GM21576 (cell line): Measurements from ENCODE around the gene GRIA3.
A peak's percentile ranks its signal among the peaks of the same experiment; 100 is the strongest.

Source experiments
- ATAC-seq: cut with Tn5 transposase; IDR thresholded peaks from one replicate; pipeline ENCODE4 v1.9.1; 2021; ENCODE audit warnings: mild to moderate bottlenecking, moderate library complexity; ENCODE audit not compliant: unreplicated experiment

Gene GRIA3

GRCh38 chrX:123184219-123184865 lies at the start of gene GRIA3:
Gene GRIA3 (plus strand): TSS chrX:123184278. CDS start chrX:123184536, 258 bp downstream.
- no peak for ATAC-seq

DNA sequence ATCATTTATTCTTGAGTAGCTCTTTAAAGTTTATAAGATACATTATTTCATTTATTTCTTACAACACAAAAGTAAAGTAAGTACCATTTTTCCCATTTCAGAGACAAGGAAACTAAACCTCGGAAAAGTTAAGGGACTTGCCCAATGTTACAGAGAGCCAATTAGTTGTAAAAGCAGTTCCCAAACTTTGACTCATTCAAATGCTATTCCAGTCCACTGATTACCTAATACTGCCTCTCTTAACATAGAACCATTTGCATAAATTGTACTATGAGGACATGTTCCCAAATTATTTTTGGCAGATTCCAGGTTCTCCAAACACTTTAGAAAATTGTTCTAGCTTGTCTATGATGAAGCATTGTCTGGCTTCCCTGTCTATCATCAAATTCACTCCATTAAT lies 45.6 kb upstream of the GRIA3 start:
- ATAC-seq: no peak

GRCh38 chrX:123140454-123140853 lies 43.6 kb upstream of the GRIA3 start:
- no peak for ATAC-seq

DNA sequence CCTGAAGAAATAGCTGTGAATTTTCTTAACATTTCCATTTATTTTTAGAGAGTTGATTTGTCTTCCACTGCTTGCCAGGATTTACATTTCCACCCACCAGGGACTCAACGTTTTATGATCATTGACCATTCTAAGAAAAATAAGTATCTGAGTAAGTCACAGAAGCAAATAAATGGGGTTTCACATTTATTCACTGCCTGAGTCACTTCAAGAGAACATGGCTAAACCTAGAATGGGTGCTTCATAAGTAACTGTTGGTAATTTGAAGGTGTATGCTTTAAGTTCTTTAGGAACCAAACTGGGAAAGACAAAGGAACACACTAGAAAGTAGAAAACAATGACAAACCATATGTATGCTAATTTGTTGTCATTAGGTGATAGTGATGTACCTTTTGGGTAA lies 43.2 kb upstream of the GRIA3 start:
- ATAC-seq: no peak

DNA sequence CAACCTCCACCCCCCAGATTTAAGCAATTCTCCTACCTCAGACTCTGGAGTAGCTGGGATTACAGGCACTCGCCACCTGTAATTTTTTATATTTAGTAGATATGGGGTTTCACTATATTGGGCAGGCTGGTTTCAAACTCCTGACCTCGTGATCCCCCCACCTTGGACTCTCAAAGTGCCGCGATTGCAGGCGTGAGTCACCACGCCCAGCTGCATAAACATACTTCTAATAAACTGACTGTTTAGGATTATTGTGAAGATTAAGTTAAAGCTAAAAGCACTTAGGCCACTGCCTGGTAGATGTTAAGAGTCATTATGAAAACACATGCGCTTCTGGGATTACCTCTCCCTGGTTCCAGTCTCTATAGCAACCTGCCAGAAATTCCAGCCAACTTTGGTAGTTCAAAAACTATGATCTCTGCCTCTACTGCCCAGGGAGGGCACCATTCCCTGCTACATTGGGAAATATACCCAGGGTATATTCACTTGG lies 30.2 kb upstream of the GRIA3 start:
- ATAC-seq: no peak

- ATAC-seq: no peak
Observed at GRCh38 chrX:123155327-123155726, 28.8 kb upstream of the GRIA3 start.

- ATAC-seq: no peak
Observed at GRCh38 chrX:123157586-123157985, 26.5 kb upstream of the GRIA3 start.

DNA sequence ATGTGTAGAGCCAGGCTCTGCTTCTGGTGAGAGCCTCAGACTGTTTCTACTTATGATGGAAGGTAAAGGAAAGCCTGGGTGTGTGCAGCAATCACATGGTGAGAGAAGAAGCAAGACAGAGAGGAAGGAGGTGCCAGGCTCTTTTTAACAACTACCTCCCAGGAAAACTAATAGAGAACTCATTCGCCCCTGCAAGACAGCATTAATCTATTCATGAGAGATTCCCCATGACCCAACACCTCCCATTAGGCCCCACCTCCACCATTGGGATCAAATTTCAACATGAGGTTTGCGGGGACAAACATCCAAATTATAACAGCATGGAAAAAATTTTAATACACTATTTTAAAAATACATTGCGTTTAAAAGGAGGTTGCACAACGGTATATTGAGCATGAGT lies 24.7 kb upstream of the GRIA3 start:
- no peak for ATAC-seq

DNA sequence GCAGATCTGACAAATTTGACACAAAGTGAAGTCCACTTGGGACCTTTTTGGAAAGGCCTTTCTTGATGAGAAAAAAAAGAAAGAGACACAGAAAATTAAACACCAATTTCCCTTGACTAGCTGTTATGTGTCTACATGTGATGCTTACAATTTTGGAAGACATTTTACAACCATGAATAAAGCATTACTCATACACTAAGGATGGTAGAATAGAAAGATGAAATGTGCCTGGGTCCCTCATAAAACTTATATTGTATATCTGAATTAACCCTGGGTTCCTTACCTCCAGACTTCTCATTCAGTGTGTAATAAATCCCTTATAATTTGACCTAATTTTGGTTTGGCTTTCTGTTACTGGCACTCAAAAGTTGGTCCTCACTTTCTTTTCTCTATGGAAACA lies 16.5 kb upstream of the GRIA3 start:
- no peak for ATAC-seq

- no peak for ATAC-seq
Observed at GRCh38 chrX:123169247-123169901, 14.7 kb upstream of the GRIA3 start.

DNA sequence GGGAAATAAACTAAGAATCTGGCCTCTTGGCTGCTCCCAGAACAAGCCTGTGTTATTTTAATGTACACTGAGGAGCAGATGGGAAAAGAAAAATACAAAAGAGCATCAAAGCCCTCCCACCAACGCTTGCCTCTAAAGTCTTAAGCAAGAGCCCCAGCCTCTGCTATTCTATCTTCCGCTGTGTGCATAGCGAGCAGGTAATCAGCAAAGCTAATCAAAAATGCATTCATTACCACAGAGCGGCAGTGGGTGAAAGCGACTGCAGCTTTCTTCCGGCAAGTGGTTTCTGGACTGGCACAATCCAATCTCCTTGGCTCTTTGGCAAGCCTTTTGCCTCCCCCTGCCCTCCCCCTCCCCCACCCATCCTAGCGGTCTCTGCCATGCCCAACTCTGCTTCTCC lies 13.5 kb upstream of the GRIA3 start:
- ATAC-seq: no peak

GRCh38 chrX:123171781-123172180 lies 12.3 kb upstream of the GRIA3 start:
- no peak for ATAC-seq

GRCh38 chrX:123172869-123173268 lies 11.2 kb upstream of the GRIA3 start:
- no peak for ATAC-seq

DNA sequence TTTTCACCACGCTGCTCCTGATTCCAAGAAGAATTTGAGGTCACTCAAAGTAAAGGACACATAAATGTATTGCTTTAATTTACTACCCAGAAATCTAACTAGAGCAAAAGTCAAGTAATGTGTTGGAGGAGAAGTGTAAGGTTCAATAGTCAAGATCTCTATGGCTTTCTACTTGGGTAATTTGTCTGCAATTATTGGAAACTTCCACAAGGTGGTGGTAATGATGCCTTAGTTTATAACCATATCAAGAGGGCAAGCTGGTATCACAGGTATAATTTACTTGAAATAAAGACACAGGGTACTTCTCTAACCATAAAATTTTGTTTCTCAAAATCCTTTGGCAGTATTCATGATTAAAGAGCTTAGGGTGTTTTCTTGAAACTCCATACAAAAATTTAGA lies 10.2 kb upstream of the GRIA3 start:
- peak; percentile 50 for ATAC-seq

- ATAC-seq: no peak
Observed at GRCh38 chrX:123175366-123176122, 8.5 kb upstream of the GRIA3 start.

- no peak for ATAC-seq
Observed at GRCh38 chrX:123181233-123181914, 2.7 kb upstream of the GRIA3 start.

GRCh38 chrX:123184866-123185276 lies 793 bp downstream of the GRIA3 start:
- ATAC-seq: no peak

GRCh38 chrX:123185721-123186120 lies 1.6 kb downstream of the GRIA3 start:
- ATAC-seq: no peak

DNA sequence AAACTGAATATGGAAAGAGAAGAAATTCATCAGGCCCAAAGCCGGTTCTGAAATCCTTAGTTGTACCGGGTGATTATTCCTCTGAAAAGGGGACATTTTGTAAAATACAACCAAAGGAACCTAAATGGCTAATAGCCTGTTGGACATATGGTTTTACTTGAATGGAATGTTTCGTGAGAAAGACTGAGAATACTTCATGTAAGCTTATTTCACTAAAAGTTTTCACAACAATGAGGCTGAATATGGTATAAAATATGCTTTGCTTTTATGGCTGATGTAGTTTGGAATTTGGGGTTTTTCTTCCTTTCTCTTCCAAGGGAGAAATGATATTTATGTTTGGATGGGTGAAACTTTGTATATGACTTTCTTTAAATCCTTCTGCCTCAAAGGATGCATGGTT lies 2.7 kb downstream of the GRIA3 start:
- no peak for ATAC-seq

GRCh38 chrX:123188081-123188480 lies 4.0 kb downstream of the GRIA3 start:
- ATAC-seq: no peak

DNA sequence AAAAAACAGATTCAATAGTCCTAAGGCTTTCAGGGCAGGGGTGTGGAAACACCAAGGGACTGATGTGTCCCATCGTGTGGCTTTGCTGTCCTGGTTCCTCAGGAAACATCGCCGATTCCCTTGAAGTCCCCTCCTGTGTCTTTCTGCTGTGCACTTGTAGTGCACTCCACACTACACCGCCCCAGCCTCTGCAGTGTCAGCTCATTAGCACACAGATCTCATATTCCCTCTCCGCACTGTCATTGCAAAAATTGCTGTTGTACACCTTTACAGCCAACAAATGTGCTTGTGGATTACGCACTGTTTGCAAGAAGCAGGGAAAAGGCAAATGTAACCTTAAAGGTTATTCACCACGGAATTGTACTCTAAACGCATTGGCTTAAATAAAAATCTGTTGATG lies 5.3 kb downstream of the GRIA3 start:
- ATAC-seq: no peak
